AG20443 (cell line): ENCODE measurements around the gene ZNF850.

Source experiments
- DNase-seq: peaks from one replicate; pipeline ENCODE4 v3.0.0; 2012; ENCODE audit warnings: low spot score, mixed read lengths

The ZNF850 gene

GRCh38 chr19:36688058-36688457 lies 84.5 kb downstream of the ZNF850 start:
- DNase-seq, result no peak

DNA sequence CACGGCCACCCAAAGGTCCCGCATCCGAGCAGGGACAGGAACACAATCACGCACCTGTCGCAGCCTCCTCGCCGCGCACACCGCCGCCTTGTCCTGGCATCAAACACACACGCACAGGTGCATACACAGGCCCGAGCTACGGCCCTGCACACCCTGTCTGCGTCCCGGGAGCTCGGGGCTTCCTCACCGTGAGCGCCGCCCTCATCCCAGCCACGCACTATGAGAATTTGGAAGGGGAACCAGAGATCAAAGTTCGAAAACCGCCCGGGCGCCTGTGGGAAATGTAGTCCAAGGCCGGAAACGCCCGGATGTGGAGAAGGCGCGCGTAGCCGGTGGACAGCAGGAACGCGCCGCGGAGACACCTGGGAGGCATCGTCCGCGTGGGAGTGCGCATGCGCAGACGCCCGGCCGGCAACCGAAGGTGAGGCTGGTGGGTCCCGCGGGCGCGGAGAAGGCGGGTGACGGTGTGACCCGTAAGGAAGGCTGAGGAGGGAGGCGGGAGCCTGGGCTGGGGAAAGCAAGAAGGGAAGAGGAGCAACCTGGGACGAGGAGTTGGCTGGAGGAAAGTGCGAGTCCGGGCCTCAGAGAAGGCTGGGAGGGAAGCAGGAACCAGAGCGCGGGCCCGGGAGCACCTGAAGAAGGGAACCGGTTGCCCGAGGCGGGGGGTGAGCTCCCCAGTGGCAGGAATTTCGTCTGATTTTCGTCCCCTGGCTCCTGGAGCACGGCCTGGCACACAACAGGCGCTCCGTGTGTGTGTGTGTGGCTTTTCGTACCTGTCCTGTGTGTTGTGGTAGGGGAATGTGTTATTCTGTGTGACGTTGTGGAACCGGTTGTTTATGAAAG lies 85.2 kb downstream of the ZNF850 start, which contains the start of gene ZNF567:
Gene ZNF567 (plus strand): TSS at position 399 of the 843 bp plus-strand sequence. CDS start 7,256 bp downstream, outside the sequence.
- DNase-seq, result peak; percentile 100

DNA sequence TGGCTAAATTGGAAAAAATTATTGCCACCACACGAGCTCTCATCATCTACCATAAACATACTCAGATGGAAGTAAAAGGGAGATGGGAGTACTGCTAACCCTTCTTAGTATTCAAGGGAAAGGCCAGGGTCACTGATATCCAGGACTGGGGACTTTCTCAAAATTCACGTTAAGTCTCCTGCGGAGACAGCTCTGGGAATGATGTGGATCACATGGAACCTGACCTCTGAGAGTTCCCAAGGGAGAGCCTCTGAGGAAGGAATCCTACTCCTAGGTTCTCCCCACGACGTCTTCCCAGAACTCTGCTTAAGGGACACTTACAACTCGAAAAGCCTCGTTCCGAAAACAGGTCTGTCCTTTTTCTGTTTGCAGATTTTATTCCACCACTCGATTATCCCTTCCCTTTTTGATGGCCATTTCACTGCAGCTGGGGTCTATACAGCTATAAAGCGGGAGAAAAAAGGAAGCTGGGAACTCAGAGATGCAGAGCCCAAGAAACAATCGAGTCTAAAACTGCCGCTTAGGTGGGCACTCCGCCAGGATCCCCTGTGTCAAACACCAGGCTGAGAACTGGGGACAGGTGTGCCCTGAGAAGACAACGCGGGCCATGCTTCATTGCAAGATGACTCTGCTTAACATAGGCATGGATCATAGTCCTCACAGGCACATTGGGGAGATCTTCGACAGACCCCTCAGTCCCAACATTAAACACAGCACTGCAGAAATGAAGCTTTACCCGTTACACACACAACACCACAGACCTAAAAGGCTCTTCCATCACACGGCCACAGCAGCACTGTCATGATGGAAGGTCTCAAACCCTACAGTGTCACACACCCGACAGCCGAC lies 86.0 kb downstream of the ZNF850 start:
- DNase-seq, result no peak

DNA sequence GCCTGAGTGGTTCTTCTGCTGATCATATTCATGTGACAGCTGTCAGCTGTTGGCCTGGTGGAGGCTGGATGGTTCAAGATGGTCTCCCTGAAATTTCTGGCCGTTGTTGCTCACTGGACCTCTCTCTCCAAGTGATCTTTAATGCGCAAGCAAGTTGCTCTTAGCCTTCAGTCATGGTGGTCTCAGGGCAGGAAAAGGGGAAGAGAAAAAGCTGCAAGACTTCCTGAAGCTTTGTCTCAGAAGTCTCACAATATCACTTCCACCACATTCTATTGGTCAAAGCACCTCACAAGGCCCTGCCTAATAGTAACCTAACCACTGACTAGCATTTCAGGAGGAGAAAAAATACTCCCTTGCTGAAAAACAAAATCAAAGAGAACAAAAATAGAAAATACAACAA lies 86.8 kb downstream of the ZNF850 start:
- DNase-seq, result no peak

DNA sequence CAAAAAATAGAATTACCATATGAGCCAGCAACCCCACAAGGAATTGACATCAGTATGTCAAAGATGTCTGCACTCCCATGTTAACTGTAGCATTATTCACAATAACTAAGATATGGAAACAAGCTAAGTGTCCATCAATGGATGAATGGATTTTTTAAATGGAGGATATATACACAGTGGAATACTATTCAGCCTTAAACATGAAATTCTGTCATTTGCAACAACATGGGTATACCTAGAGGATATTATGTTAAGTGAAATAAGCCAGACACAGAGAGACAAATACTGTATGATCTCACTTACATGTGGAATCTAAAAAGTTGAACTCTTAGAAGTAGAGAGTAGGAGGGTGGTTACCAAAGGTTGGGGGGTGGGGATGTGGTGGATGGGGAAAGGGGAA lies 93.2 kb downstream of the ZNF850 start:
- DNase-seq, result no peak

GRCh38 chr19:36674201-36674600 lies 98.4 kb downstream of the ZNF850 start:
- no peak for DNase-seq

DNA sequence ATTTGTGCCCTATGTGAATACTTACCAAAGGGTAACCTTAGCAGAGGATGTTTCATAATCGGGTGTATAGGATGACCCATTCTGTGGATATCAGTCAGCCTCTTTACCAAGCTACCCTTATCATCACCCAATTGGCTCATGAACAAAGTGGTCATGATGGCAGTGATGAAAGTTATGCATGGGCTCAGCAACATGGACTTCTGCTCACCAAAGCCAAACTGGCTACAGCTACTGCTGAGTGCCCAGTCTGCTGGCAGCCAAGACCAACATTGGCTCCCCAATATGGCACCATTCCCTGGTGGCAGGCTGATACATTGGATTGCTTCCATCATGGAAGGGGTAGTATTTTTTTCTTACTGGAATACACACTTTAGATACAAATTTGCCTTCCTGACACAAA lies 100.2 kb downstream of the ZNF850 start:
- DNase-seq, result no peak

- DNase-seq, result no peak
Observed at GRCh38 chr19:36668646-36669045, 104.0 kb downstream of the ZNF850 start.

DNA sequence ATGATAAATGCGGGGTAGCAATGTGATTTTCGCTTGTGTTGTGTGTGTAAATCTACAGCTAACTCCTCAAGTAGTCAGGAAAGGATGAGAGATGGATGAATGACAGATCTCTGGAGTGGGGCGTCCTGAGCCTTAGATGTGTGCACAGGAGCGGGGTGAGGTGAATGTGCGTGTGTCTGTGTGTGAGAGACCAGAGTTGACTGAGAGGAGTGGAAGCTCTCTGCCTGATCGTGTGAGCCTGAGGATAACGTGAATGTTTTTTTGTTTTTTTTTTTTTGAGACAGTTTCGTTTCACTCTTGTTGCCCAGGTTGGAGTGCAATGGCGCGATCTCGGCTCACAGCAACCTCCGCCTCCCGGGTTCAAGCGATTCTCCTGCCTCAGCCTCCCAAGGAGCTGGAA lies 106.8 kb downstream of the ZNF850 start:
- no peak for DNase-seq
